ENCODE measurements around the gene MRPL49. TPM values are rescaled to one million over a fixed set of nuclear protein-coding genes. Genes with fewer than 3 reads are reported as not detected.
A peak's percentile ranks its signal among the peaks of the same experiment; 100 is the strongest.

Gene MRPL49
- total RNA-seq, 1 donor from 2014 or later: 45.1 TPM

- no peak for FAIRE-seq
Observed at GRCh38 chr11:65166893-65167292, 44.8 kb downstream of the MRPL49 start.

GRCh38 chr11:65167656-65168055 is 45.5 kb downstream of the MRPL49 start:
- TF ChIP-seq EZH2 (IDR thresholded peaks at IDR 0.05; ENCODE audit: insufficient read depth, low read length) (no peak), CTCF (IDR thresholded peaks at IDR 0.05; ENCODE audit: insufficient read depth, low read depth, low read length) (no peak)
- no peak overlapping the region for H3K4me3 Mint-ChIP-seq (ENCODE audit: unreplicated experiment)

More at GRCh38 chr11:65166893-65167292, 44.8 kb downstream of the MRPL49 start:
- no peak for DNase-seq (ENCODE audit: low read depth)
- TF ChIP-seq CTCF (IDR thresholded peaks at IDR 0.05; ENCODE audit: insufficient read depth, low read depth, low read length): no peak
- TF ChIP-seq EZH2 (IDR thresholded peaks at IDR 0.05; ENCODE audit: insufficient read depth, low read length): no peak
- no peak overlapping the region for H3K27ac Mint-ChIP-seq (ENCODE audit: unreplicated experiment)
- Histone ChIP-seq H3K27ac (ENCODE audit: low read depth, low read length) (no peak overlapping the region), H4K20me1 (ENCODE audit: insufficient read depth, low read length) (no peaks in the 10 kb centered on the region), H3K4me2 (ENCODE audit: low read length) (no peak overlapping the region), H3K4me3 (ENCODE audit: insufficient read depth, low read depth, low read length) (no peak overlapping the region), H3K9me3 (ENCODE audit: insufficient read depth, low read depth, low read length) (no peaks in the 10 kb centered on the region), H2AFZ (ENCODE audit: low read depth, low read length) (no peak overlapping the region), H3K36me3 (ENCODE audit: insufficient read depth, low read length) (no peaks in the 10 kb centered on the region), H3K9ac (ENCODE audit: low read length) (no peak overlapping the region), H3K27me3 (ENCODE audit: insufficient read depth, low read length) (no peaks in the 10 kb centered on the region), H3K79me2 (ENCODE audit: insufficient read depth, low read length) (no peaks in the 10 kb centered on the region), H3K4me1 (ENCODE audit: insufficient read depth, low read length) (no peaks in the 10 kb centered on the region)
- H3K4me1 Mint-ChIP-seq (ENCODE audit: low read depth, unreplicated experiment): no peaks in the 10 kb centered on the region
- no peaks in the 10 kb centered on the region for H3K36me3 Mint-ChIP-seq (ENCODE audit: low read depth, unreplicated experiment)
- no peaks in the 10 kb centered on the region for H3K27me3 Mint-ChIP-seq (ENCODE audit: low read depth, unreplicated experiment)
- H3K9me3 Mint-ChIP-seq (ENCODE audit: unreplicated experiment): no peaks in the 10 kb centered on the region
- H3K4me3 Mint-ChIP-seq (ENCODE audit: unreplicated experiment): no peak overlapping the region

GRCh38 chr11:65169164-65169641 is 47.1 kb downstream of the MRPL49 start:
- Histone ChIP-seq H3K4me2 (ENCODE audit: low read length) (peak overlapping the region; percentile 17), H3K9me3 (ENCODE audit: insufficient read depth, low read depth, low read length) (no peaks in the 10 kb centered on the region), H3K79me2 (ENCODE audit: insufficient read depth, low read length) (no peaks in the 10 kb centered on the region), H3K27me3 (ENCODE audit: insufficient read depth, low read length) (no peaks in the 10 kb centered on the region), H2AFZ (ENCODE audit: low read depth, low read length) (peak overlapping the region; percentile 81), H3K9ac (ENCODE audit: low read length) (peak overlapping the region; percentile 44), H3K36me3 (ENCODE audit: insufficient read depth, low read length) (no peaks in the 10 kb centered on the region), H3K4me3 (ENCODE audit: insufficient read depth, low read depth, low read length) (no peak overlapping the region), H3K4me1 (ENCODE audit: insufficient read depth, low read length) (no peaks in the 10 kb centered on the region), H4K20me1 (ENCODE audit: insufficient read depth, low read length) (no peaks in the 10 kb centered on the region), H3K27ac (ENCODE audit: low read depth, low read length) (peak overlapping the region; percentile 50)
- H3K4me3 Mint-ChIP-seq (ENCODE audit: unreplicated experiment): no peak overlapping the region
- FAIRE-seq (no peak), DNase-seq (ENCODE audit: low read depth) (peak; percentile 22)
- peak overlapping the region; percentile 65 for H3K27ac Mint-ChIP-seq (ENCODE audit: unreplicated experiment)
- no peaks in the 10 kb centered on the region for H3K27me3 Mint-ChIP-seq (ENCODE audit: low read depth, unreplicated experiment)
- H3K4me1 Mint-ChIP-seq (ENCODE audit: low read depth, unreplicated experiment): no peaks in the 10 kb centered on the region
- no peaks in the 10 kb centered on the region for H3K36me3 Mint-ChIP-seq (ENCODE audit: low read depth, unreplicated experiment)
- TF ChIP-seq CTCF (IDR thresholded peaks at IDR 0.05; ENCODE audit: insufficient read depth, low read depth, low read length) (no peak), EZH2 (IDR thresholded peaks at IDR 0.05; ENCODE audit: insufficient read depth, low read length) (no peak)
- no peaks in the 10 kb centered on the region for H3K9me3 Mint-ChIP-seq (ENCODE audit: unreplicated experiment)

More at GRCh38 chr11:65167656-65168055, 45.5 kb downstream of the MRPL49 start:
- H3K4me2 ChIP-seq (ENCODE audit: low read length): no peak overlapping the region
- Mint-ChIP-seq H3K27ac (ENCODE audit: unreplicated experiment) (no peak overlapping the region), H3K4me1 (ENCODE audit: low read depth, unreplicated experiment) (no peaks in the 10 kb centered on the region), H3K36me3 (ENCODE audit: low read depth, unreplicated experiment) (no peaks in the 10 kb centered on the region), H3K9me3 (ENCODE audit: unreplicated experiment) (no peaks in the 10 kb centered on the region), H3K27me3 (ENCODE audit: low read depth, unreplicated experiment) (no peaks in the 10 kb centered on the region)
- FAIRE-seq: no peak
- H4K20me1 ChIP-seq (ENCODE audit: insufficient read depth, low read length): no peaks in the 10 kb centered on the region
- no peaks in the 10 kb centered on the region for H3K79me2 ChIP-seq (ENCODE audit: insufficient read depth, low read length)
- H3K36me3 ChIP-seq (ENCODE audit: insufficient read depth, low read length): no peaks in the 10 kb centered on the region
- H3K9me3 ChIP-seq (ENCODE audit: insufficient read depth, low read depth, low read length): no peaks in the 10 kb centered on the region
- H2AFZ ChIP-seq (ENCODE audit: low read depth, low read length): no peak overlapping the region
- no peaks in the 10 kb centered on the region for H3K27me3 ChIP-seq (ENCODE audit: insufficient read depth, low read length)
- H3K27ac ChIP-seq (ENCODE audit: low read depth, low read length): no peak overlapping the region
- no peak overlapping the region for H3K4me3 ChIP-seq (ENCODE audit: insufficient read depth, low read depth, low read length)
- no peak for DNase-seq (ENCODE audit: low read depth)
- no peak overlapping the region for H3K9ac ChIP-seq (ENCODE audit: low read length)
- H3K4me1 ChIP-seq (ENCODE audit: insufficient read depth, low read length): no peaks in the 10 kb centered on the region

Data from astrocyte (in vitro differentiated cells and primary cell).